ENCODE measurements around the gene ATP11A.

DNA sequence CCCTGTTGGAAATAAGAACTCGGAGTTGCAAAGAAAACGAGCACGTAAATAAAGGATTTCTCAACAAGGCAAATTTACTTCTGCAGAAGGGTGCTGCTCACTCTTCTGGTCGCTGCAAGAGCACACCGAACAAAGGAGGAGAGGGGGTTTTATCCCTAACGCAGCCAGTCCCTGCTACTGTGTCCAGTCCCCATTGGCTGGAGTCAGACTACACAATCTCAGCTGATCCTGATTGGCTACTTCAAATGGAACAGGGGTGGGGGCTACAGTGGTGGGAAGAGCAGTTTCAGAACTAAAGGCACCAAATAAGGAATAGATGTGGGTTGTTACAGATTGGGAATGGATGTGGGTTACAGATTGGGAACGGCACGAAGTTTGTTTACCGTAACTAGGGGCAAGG is 215.2 kb downstream of the ATP11A start:
- no peak for TF ChIP-seq POLR2A (conservative IDR thresholded peaks at IDR 0.05)
- TF ChIP-seq GABPA (tag; conservative IDR thresholded peaks at IDR 0.05; ENCODE audit: low read depth), result no peak
- TF ChIP-seq CCAR2 (IDR thresholded peaks at IDR 0.05; ENCODE audit: low read depth, low read length), result no peak
- TF ChIP-seq TAF1 (IDR thresholded peaks at IDR 0.05; ENCODE audit: control insufficient read depth, extremely low read depth, insufficient read depth, low read length, severe bottlenecking), result no peak
- TF ChIP-seq YY1 (IDR thresholded peaks at IDR 0.05; ENCODE audit: borderline replicate concordance in 1 of 3, control insufficient read depth in 1 of 3, extremely low read depth in 1 of 3, insufficient read depth in 3 of 3, insufficient read length in 1 of 3, insufficient replicate concordance in 2 of 3, low read depth in 1 of 3, low read length in 2 of 3), result no peak
- TF ChIP-seq NFRKB (IDR thresholded peaks at IDR 0.05; ENCODE audit: low read depth), result no peak
- TF ChIP-seq EHMT2 (IDR thresholded peaks at IDR 0.05), result no peak
- TF ChIP-seq ZNF175 (CRISPR knock-in tag; IDR thresholded peaks at IDR 0.05; ENCODE audit: low read depth), result no peak
- TF ChIP-seq PHB2 (IDR thresholded peaks at IDR 0.05; ENCODE audit: low read depth), result no peak
- TF ChIP-seq RAD21 (CRISPR knock-in tag; conservative IDR thresholded peaks at IDR 0.05 in 1 of 2, IDR thresholded peaks at IDR 0.05 in 1 of 2), result no peak
- TF ChIP-seq ZNF280B (CRISPR knock-in tag; IDR thresholded peaks at IDR 0.05), result no peak
